H1 (cell line): Measurements from ENCODE around the gene FAM76B. TPM values are rescaled to one million over a fixed set of nuclear protein-coding genes. Genes with fewer than 3 reads are reported as not detected.

Experiments
- CTCF ChIA-PET: fragments of 300-600 bp; sonication (Branson Sonifier 250); formaldehyde crosslinking; loops from one replicate; lab custom pipeline; 2021; ENCODE audit not compliant: partially characterized antibody; lab: Charles Lee
- POLR2A ChIA-PET: fragments of 300-600 bp; sonication (Branson Sonifier 250); formaldehyde crosslinking; loops from one replicate; lab custom pipeline; 2021; ENCODE audit warnings: inconsistent platforms; ENCODE audit not compliant: partially characterized antibody; lab: Charles Lee
- DNase-seq, 2 experiments: peaks; one replicate each; pipeline versions ENCODE4 v3.0.0 to v3.0.0-alpha.2; 2010 to 2022; ENCODE audit warnings: low spot score in 2 of 2, low read depth in 1 of 2, mixed read lengths in 1 of 2
- FAIRE-seq: peaks from 2 replicates; lab custom pipeline; 2011; peaks lifted over from hg19 to GRCh38; lab: Jason Lieb, UNC
- H2AFZ ChIP-seq: 2 replicates; pipeline ENCODE4 v1.8.1; 2012; ENCODE audit warnings: low read length, inconsistent platforms
- H2AK5ac ChIP-seq: 2 replicates; pipeline ENCODE4 v1.6.1; 2013; ENCODE audit warnings: low read depth, low read length
- H2BK120ac ChIP-seq: replicated peaks from 2 replicates; pipeline ENCODE3; 2013; ENCODE audit warnings: low read depth, low read length, inconsistent platforms
- H2BK12ac ChIP-seq: 2 replicates; pipeline ENCODE4 v1.6.1; 2013; ENCODE audit warnings: low read depth, low read length
- H2BK15ac ChIP-seq: 2 replicates; pipeline ENCODE4 v1.6.1; 2013; ENCODE audit warnings: low read length
- H2BK20ac ChIP-seq: 2 replicates; pipeline ENCODE4 v1.6.1; 2013; ENCODE audit warnings: low read length
- H2BK5ac ChIP-seq: 2 replicates; pipeline ENCODE4 v1.6.1; 2013; ENCODE audit warnings: low read depth, low read length
- H3K14ac ChIP-seq: 2 replicates; pipeline ENCODE4 v1.6.1; 2013; ENCODE audit warnings: inconsistent platforms; ENCODE audit not compliant: insufficient read length
- H3K18ac ChIP-seq: 2 replicates; pipeline ENCODE4 v1.6.1; 2013; ENCODE audit warnings: low read length; ENCODE audit errors: extremely low read depth
- H3K23ac ChIP-seq: 2 replicates; pipeline ENCODE4 v1.6.1; 2013; ENCODE audit warnings: inconsistent platforms; ENCODE audit not compliant: insufficient read length
- H3K23me2 ChIP-seq: 2 replicates; pipeline ENCODE4 v1.6.1; 2013; ENCODE audit warnings: low read depth, low read length
- H3K27ac ChIP-seq: 2 replicates; pipeline ENCODE4 v1.6.1; 2011; ENCODE audit warnings: low read depth, low read length, inconsistent platforms
- H3K27me3 ChIP-seq, 4 experiments: replicated peaks in 1 of 4; 1 replicate in 1 of 4; 2 replicates in 3 of 4; pipeline versions ENCODE4 v1.6.1 to v1.8.1; 2011 to 2013; ENCODE audit warnings: low read length in 3 of 4, mild to moderate bottlenecking in 3 of 4, inconsistent platforms in 2 of 4, mixed read lengths in 2 of 4, moderate library complexity in 1 of 4; ENCODE audit not compliant: control insufficient read depth in 3 of 4, insufficient read depth in 3 of 4; ENCODE audit errors: extremely low read depth in 1 of 4
- H3K36me3 ChIP-seq, 4 experiments: 2 replicates each; pipeline versions ENCODE4 v1.6.1 to v1.8.1; 2011 to 2013; ENCODE audit warnings: mild to moderate bottlenecking in 4 of 4, low read length in 3 of 4, moderate library complexity in 2 of 4, control low read depth in 1 of 4, inconsistent platforms in 1 of 4; ENCODE audit not compliant: insufficient read depth in 4 of 4, control insufficient read depth in 2 of 4
- H3K4ac ChIP-seq: replicated peaks from 2 replicates; pipeline ENCODE3; 2013; ENCODE audit warnings: low read length, low read depth, mixed read lengths, inconsistent platforms; ENCODE audit not compliant: insufficient read length
- H3K4me1 ChIP-seq, 4 experiments: replicated peaks in 1 of 4; 1 replicate in 1 of 4; 2 replicates in 3 of 4; pipeline versions ENCODE4 v1.6.1 to v1.8.1; 2011 to 2013; ENCODE audit warnings: low read length in 3 of 4, inconsistent platforms in 2 of 4, mixed read lengths in 1 of 4; ENCODE audit not compliant: insufficient read depth in 4 of 4, control insufficient read depth in 3 of 4
- H3K4me2 ChIP-seq, 2 experiments: 2 replicates each; pipeline versions ENCODE4 v1.6.1 to v1.8.1; 2011 to 2013; ENCODE audit warnings: low read depth in 2 of 2, low read length in 2 of 2, control low read depth in 1 of 2, inconsistent platforms in 1 of 2, mild to moderate bottlenecking in 1 of 2; ENCODE audit not compliant: insufficient read depth in 1 of 2
- H3K4me3 ChIP-seq, 4 experiments: fragments of 200-600, 300-600 bp in 1 of 4; sonication (generic), shearing (Covaris generic), sonication (Bioruptor Twin) in 1 of 4; 2 replicates each; pipeline versions ENCODE4 v1.5.1 to v1.8.1; 2011 to 2016; ENCODE audit warnings: low read length in 4 of 4, low read depth in 3 of 4, control low read depth in 2 of 4, inconsistent platforms in 2 of 4, mild to moderate bottlenecking in 2 of 4, mixed read lengths in 1 of 4, moderate library complexity in 1 of 4; ENCODE audit not compliant: insufficient read depth in 2 of 4; ENCODE audit errors: extremely low read depth in 1 of 4
- H3K56ac ChIP-seq: replicated peaks from 2 replicates; pipeline ENCODE3; 2013; ENCODE audit warnings: low read depth, mild to moderate bottlenecking, mixed read lengths, low read length, inconsistent platforms; ENCODE audit not compliant: insufficient read length
- H3K79me1 ChIP-seq: 2 replicates; pipeline ENCODE4 v1.6.1; 2013; ENCODE audit warnings: low read depth, low read length, control low read depth
- H3K79me2 ChIP-seq, 2 experiments: 2 replicates each; pipeline versions ENCODE4 v1.6.1 to v1.8.1; 2012 to 2013; ENCODE audit warnings: low read length in 2 of 2, mild to moderate bottlenecking in 2 of 2, inconsistent platforms in 1 of 2; ENCODE audit not compliant: insufficient read depth in 2 of 2, control insufficient read depth in 1 of 2
- H3K9ac ChIP-seq, 4 experiments: replicated peaks in 1 of 4; 1 replicate in 1 of 4; 2 replicates in 3 of 4; pipeline versions ENCODE4 v1.6.1 to v1.8.1; 2011 to 2013; ENCODE audit warnings: low read depth in 3 of 4, low read length in 3 of 4, control low read depth in 2 of 4, mild to moderate bottlenecking in 2 of 4, moderate library complexity in 2 of 4, inconsistent platforms in 1 of 4; ENCODE audit errors: extremely low read depth in 1 of 4
- H3K9me3 ChIP-seq, 2 experiments: 2 replicates each; pipeline versions ENCODE4 v1.6.1 to v1.8.1; 2012 to 2013; ENCODE audit warnings: mild to moderate bottlenecking in 2 of 2, moderate library complexity in 2 of 2, control low read depth in 1 of 2, inconsistent platforms in 1 of 2, low read depth in 1 of 2, low read length in 1 of 2, mixed read lengths in 1 of 2; ENCODE audit not compliant: insufficient read depth in 2 of 2
- H4K20me1 ChIP-seq, 2 experiments: replicated peaks in 1 of 2; 2 replicates each; pipeline versions ENCODE3 to v1.8.1; 2011 to 2013; ENCODE audit warnings: inconsistent platforms in 2 of 2, low read length in 2 of 2, mild to moderate bottlenecking in 1 of 2; ENCODE audit not compliant: insufficient read depth in 2 of 2, control insufficient read depth in 1 of 2
- H4K5ac ChIP-seq: 2 replicates; pipeline ENCODE4 v1.6.1; 2013; ENCODE audit warnings: low read length, low read depth, mixed read lengths, inconsistent platforms; ENCODE audit not compliant: insufficient read length
- H4K8ac ChIP-seq: 2 replicates; pipeline ENCODE4 v1.8.0; 2013; ENCODE audit warnings: mild to moderate bottlenecking, moderate library complexity, low read length, inconsistent platforms; ENCODE audit not compliant: insufficient read depth; ENCODE audit errors: extremely low read depth
- H4K91ac ChIP-seq: replicated peaks from 2 replicates; pipeline ENCODE3; 2013; ENCODE audit warnings: low read length, mixed read lengths, inconsistent platforms; ENCODE audit not compliant: insufficient read length
- BACH1 ChIP-seq: IDR thresholded peaks from 2 replicates; pipeline ENCODE4 v1.6.1; 2012; ENCODE audit warnings: low read length, improper control_type of control experiment
- E2F6 ChIP-seq: IDR thresholded peaks from 2 replicates; pipeline ENCODE4 v1.6.1; 2012; ENCODE audit warnings: inconsistent platforms
- EP300 ChIP-seq, 2 experiments: IDR thresholded peaks; 1 replicate in 1 of 2; 2 replicates in 1 of 2; pipeline ENCODE4 v1.6.1; 2011 to 2012; ENCODE audit warnings: low read depth in 2 of 2, low read length in 2 of 2, mild to moderate bottlenecking in 2 of 2, borderline replicate concordance in 1 of 2, inconsistent platforms in 1 of 2, moderate library complexity in 1 of 2
- JUND ChIP-seq: IDR thresholded peaks from 2 replicates; pipeline ENCODE4 v1.6.1; 2011; ENCODE audit warnings: mild to moderate bottlenecking, improper control_type of control experiment, low read length
- NANOG ChIP-seq: IDR thresholded peaks from 2 replicates; pipeline ENCODE4 v1.6.1; 2011; ENCODE audit warnings: low read length, low read depth, mild to moderate bottlenecking, inconsistent platforms; ENCODE audit not compliant: insufficient read depth, poor library complexity, severe bottlenecking
- POLR2A ChIP-seq, 2 experiments: IDR thresholded peaks; 1 replicate in 1 of 2; 2 replicates in 1 of 2; pipeline ENCODE4 v1.6.1; 2011; ENCODE audit warnings: low read depth in 2 of 2, low read length in 2 of 2, mild to moderate bottlenecking in 2 of 2; ENCODE audit errors: control extremely low read depth in 1 of 2
- RNF2 ChIP-seq: fragments of 200-900, 300-1000 bp; sonication (generic); IDR thresholded peaks from 2 replicates; pipeline ENCODE4 v1.7.1; 2016; ENCODE audit warnings: borderline replicate concordance, low read depth, mild to moderate bottlenecking, antibody characterized with exemption, low read length; ENCODE audit not compliant: poor library complexity, severe bottlenecking; ENCODE audit errors: missing control alignments
- SAP30 ChIP-seq: fragments of 300-600 bp; sonication (generic); IDR thresholded peaks from 2 replicates; pipeline ENCODE4 v1.7.1; 2012; ENCODE audit warnings: low read length, moderate library complexity, mild to moderate bottlenecking, inconsistent platforms; ENCODE audit not compliant: insufficient read depth, insufficient replicate concordance
- SIRT6 ChIP-seq: IDR thresholded peaks from one replicate; pipeline ENCODE4 v1.7.1; 2012; ENCODE audit warnings: low read length, inconsistent platforms
- SIX5 ChIP-seq: IDR thresholded peaks from 2 replicates; pipeline ENCODE4 v1.6.1; 2011; ENCODE audit warnings: mild to moderate bottlenecking, low read depth, low read length
- TAF1 ChIP-seq: IDR thresholded peaks from 2 replicates; pipeline ENCODE4 v1.6.1; 2011; ENCODE audit warnings: mild to moderate bottlenecking, low read depth, low read length
- ZNF274 ChIP-seq: IDR thresholded peaks from 2 replicates; pipeline ENCODE4 v1.7.0; 2012; ENCODE audit warnings: low read length, borderline replicate concordance; ENCODE audit errors: extremely low read depth
- WGBS, 2 experiments: shearing (Covaris generic) in 1 of 2; methylation state at CpG; one replicate each; pipeline versions ENCODE4 v1.1.6 to v1.1.7; 2013 to 2015; ENCODE audit warnings: low lambda C conversion rate in 2 of 2, mixed read lengths in 2 of 2, inconsistent platforms in 1 of 2, low coverage in 1 of 2, missing lambda C conversion rate in 1 of 2; ENCODE audit not compliant: insufficient replicate concordance in 2 of 2, insufficient coverage in 1 of 2, insufficient read length in 1 of 2; ENCODE audit errors: extremely low coverage in 1 of 2, missing lambda C conversion rate in 1 of 2; 5-methylcytosine and 5-hydroxymethylcytosine counted together
- polyA plus RNA-seq, 7 experiments: library from polyadenylated mRNA; depleted of rRNA in 3 of 7; stranded (reverse) in 5 of 7; unstranded in 2 of 7; fragments of >200 nt in 5 of 7; fragments of 200-250 nt in 2 of 7; gene quantifications; 1 replicate in 5 of 7; 2 replicates in 1 of 7; 4 replicates in 1 of 7; pipeline versions ENCODE4 v1.2.1 to v1.2.3, GENCODE V29; 2011 to 2013; ENCODE audit warnings: missing spikeins in 2 of 7, mixed read lengths in 2 of 7
- total RNA-seq: library from RNA; stranded (reverse); fragmentation: NEBNext Ultra II Directional; extraction: Animal tissue kit (Norgen Biotek cat#: 25700); gene quantifications from 2 replicates; pipeline ENCODE4 v1.2.1, GENCODE V29; 2021
- TF ChIP-seq, protein P1 (sequence below): IDR thresholded peaks from 2 replicates; pipeline ENCODE4 v1.6.1; 2012; ENCODE audit warnings: inconsistent platforms

Gene FAM76B
- total and polyA plus RNA-seq, 2 of the 8 experiments (the other 6 are each of a cell fraction or from before 2014, with no cell fraction given) = 11.0 to 22.3 TPM

DNA sequence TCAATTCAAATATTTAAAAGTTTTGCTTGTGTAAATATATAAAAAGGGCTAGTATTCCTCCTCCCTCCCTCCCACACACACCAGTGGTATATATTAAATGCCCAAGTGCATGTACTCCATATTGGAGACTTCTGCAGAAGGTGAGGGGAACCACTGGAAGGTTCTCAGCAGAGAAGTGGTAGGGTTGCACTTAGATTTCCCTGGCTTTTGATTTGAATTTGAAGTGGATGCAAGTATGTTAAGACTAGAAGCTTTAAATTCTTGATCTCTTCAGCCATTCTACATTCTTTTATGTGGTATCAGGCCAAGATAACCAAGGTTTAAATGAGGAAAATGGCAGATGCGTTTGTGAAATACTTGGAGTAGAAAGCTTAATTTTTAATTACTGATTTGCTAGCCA lies 43.8 kb upstream of the FAM76B start:
- Histone ChIP-seq H3K4me1 (no peaks in the 10 kb centered on the region), H3K4me2 (no peak overlapping the region), H4K8ac (no peak overlapping the region), H3K27ac (no peak overlapping the region), H3K23ac (no peak overlapping the region), H3K36me3 (peaks cover 5 to 73% (median 54%) of the 10 kb centered on the region in 4 experiments; a peak in 7 of 8 replicates), H2AFZ (no peak overlapping the region), H2BK20ac (no peak overlapping the region), H4K20me1 (no peaks in the 10 kb centered on the region), H2BK120ac (no peak overlapping the region), H3K27me3 (no peaks in the 10 kb centered on the region), H3K18ac (no peak overlapping the region), H3K14ac (no peak overlapping the region), H3K4me3 (no peak overlapping the region), H3K23me2 (no peaks in the 10 kb centered on the region), H3K56ac (no peak overlapping the region), H2BK15ac (no peak overlapping the region), H2AK5ac (no peak overlapping the region), H3K4ac (no peak overlapping the region), H4K91ac (no peak overlapping the region), H4K5ac (no peak overlapping the region), H3K9me3 (no peaks in the 10 kb centered on the region), H3K79me2 (no peaks in the 10 kb centered on the region), H3K9ac (no peak overlapping the region), H2BK12ac (no peak overlapping the region), H3K79me1 (no peaks in the 10 kb centered on the region), H2BK5ac (no peak overlapping the region)
- POLR2A ChIA-PET = interaction anchor here (0.9 to 2.1 kb wide), 2 partner anchors 16 to 509 kb away, joined by 3 to 5 read pairs; no protein-coding TSS in a partner anchor
- 100% methylated on average over 1 of the region's 1 CpG; no CpG with 5 or more reads in 1 of the 2 experiments for WGBS, 2 experiments
- no peak for DNase-seq
- no peak for FAIRE-seq
- CTCF ChIA-PET = interaction anchor here (0.5 to 8.2 kb wide), 5 partner anchors 10 to 561 kb away, joined by 3 to 47 read pairs (median 3); no protein-coding TSS in a partner anchor
- no peak for TF ChIP-seq JUND
- TF ChIP-seq TAF1 = no peak
- no peak for TF ChIP-seq EP300 (IDR thresholded peaks at IDR 0.05; ENCODE audit: borderline replicate concordance in 1 of 2, low read depth in 2 of 2, low read length in 2 of 2)
- no peak for TF ChIP-seq BACH1
- TF ChIP-seq POLR2A (IDR thresholded peaks at IDR 0.05; ENCODE audit: control extremely low read depth in 1 of 2, low read depth in 2 of 2, low read length in 2 of 2) = no peak
- TF ChIP-seq SIX5 = no peak
- TF ChIP-seq SIRT6 = no peak
- TF ChIP-seq, protein P1, sequence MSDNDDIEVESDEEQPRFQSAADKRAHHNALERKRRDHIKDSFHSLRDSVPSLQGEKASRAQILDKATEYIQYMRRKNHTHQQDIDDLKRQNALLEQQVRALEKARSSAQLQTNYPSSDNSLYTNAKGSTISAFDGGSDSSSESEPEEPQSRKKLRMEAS = no peak
- TF ChIP-seq RNF2 = no peak
- no peak for TF ChIP-seq SAP30
- no peak for TF ChIP-seq E2F6
- TF ChIP-seq NANOG = no peak
- no peak for TF ChIP-seq ZNF274
